PC-9 (cell line): ENCODE measurements around the gene RAB1B.

Experiments used
- CTCF ChIP-seq: fragments of 200-600 bp; sonication (generic); conservative IDR thresholded peaks from 2 replicates; pipeline ENCODE4 v1.6.1; 2017; ENCODE audit warnings: mixed run types, antibody characterized with exemption, mild to moderate bottlenecking, moderate library complexity
- EZH2 ChIP-seq: fragments of 200-600 bp; sonication (generic); IDR thresholded peaks from 2 replicates; pipeline ENCODE4 v1.8.0; 2017; ENCODE audit warnings: antibody characterized with exemption, low read depth

- TF ChIP-seq CTCF (no peak), EZH2 (no peak)
These were observed 5.2 kb upstream of the RAB1B start for GRCh38 chr11:66263231-66263630.
